Fibroblast of pulmonary artery (primary cell): ENCODE data around the gene SEMA4C.

ENCODE experiments used
- DNase-seq: peaks from one replicate; pipeline ENCODE4 v3.0.0-alpha.2; 2010; ENCODE audit warnings: low read depth
- H3K4me3 ChIP-seq: replicated peaks from 2 replicates; pipeline ENCODE4 v1.5.1; 2011; ENCODE audit warnings: low read depth, mild to moderate bottlenecking, control low read depth, low read length, moderate library complexity
- TF ChIP-seq, protein P1 (sequence below): IDR thresholded peaks from 2 replicates; pipeline ENCODE4 v1.5.1; 2011; ENCODE audit warnings: mild to moderate bottlenecking, control low read depth, low read length, inconsistent platforms; ENCODE audit errors: missing control alignments

The SEMA4C gene

DNA sequence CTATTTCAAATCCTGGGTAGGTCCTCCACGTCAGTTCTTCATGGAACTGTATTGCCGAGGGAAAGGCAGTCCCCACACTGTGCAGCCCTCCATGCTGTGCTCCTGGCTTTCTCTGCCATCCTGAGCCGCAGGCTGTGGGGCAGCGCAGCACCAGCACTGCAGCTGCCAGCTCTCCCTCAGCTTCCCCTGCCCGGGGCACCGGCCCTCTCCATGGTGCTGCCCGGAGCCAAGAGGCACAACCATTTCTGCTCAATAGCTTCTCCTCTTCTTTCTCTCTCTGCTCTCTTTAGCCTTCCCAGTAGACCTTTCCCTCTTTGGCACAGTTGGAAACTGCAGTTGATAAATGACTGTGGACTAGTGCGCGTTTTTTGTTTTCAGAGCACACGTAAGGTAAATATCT lies 38.2 kb downstream of the SEMA4C start:
- no peak overlapping the region for H3K4me3 ChIP-seq
- no peak for DNase-seq
- TF ChIP-seq, protein P1, sequence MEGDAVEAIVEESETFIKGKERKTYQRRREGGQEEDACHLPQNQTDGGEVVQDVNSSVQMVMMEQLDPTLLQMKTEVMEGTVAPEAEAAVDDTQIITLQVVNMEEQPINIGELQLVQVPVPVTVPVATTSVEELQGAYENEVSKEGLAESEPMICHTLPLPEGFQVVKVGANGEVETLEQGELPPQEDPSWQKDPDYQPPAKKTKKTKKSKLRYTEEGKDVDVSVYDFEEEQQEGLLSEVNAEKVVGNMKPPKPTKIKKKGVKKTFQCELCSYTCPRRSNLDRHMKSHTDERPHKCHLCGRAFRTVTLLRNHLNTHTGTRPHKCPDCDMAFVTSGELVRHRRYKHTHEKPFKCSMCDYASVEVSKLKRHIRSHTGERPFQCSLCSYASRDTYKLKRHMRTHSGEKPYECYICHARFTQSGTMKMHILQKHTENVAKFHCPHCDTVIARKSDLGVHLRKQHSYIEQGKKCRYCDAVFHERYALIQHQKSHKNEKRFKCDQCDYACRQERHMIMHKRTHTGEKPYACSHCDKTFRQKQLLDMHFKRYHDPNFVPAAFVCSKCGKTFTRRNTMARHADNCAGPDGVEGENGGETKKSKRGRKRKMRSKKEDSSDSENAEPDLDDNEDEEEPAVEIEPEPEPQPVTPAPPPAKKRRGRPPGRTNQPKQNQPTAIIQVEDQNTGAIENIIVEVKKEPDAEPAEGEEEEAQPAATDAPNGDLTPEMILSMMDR, result no peak

DNA sequence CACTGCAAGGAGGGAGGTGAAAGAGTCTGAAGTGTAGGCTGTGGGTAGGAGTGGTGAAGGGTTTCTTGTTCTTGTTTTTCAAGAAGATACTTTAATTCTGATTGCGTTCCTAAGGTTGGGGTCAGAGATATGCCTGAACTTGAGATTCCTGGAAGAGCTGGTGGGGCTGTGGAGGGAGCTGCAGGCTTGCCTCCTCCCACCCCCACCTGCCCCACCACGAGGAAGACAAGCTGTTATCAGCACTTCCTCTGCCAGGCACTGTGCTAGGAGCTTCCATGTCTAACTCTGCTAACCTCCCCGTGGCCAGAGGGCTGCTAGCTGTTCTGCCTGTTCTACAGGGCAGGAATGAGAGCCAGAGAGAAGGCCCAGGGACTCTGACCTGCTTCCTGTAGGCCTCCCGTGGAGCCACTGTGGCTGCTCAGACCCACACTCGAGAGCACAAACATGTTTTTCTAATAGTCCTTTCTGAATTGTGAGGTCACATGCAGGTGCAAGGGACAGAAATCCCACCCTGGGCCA lies 39.8 kb downstream of the SEMA4C start:
- DNase-seq, result no peak
- TF ChIP-seq, protein P1, result no peak
- H3K4me3 ChIP-seq, result no peak overlapping the region

DNA sequence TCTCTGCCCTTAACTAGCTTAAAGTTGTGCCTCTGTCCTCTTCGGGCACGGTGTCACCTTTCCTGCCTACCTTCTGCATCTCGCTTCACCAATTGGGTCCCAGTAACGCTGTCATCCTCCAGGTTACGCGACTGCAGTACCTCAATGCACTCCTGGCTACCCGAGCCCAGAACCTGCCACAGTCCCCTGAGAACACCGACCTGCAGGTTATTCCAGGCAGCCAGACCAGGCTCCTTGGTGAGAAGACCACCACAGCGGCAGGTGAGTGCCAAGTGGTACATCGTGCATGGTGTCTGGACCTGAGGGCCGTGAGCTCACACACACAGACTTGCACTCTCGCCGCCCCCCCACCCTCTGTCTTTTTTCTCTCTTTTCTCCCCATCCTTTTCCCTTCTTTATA lies 41.0 kb downstream of the SEMA4C start:
- no peak overlapping the region for H3K4me3 ChIP-seq
- TF ChIP-seq, protein P1, result no peak
- DNase-seq, result no peak

DNA sequence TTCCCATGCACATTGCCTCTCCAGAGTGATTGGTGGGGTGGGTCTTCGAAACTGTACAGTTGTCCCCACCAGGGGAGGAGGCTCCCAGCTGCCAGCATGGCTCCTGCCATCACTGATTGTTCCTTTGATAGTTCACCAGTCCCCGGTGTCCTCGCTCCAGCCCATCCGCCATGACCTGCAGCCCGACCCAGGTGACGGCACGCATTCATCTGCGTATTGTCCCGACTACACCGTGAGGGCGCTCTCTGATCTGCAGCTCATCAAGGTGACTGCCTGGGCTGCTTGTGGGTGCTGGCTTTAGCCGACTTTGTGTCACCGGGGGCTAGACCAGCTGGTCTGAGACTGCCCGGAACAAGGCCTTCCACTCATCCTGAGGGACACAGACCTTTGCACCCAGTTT lies 41.4 kb downstream of the SEMA4C start:
- DNase-seq, result no peak
- H3K4me3 ChIP-seq, result no peak overlapping the region
- TF ChIP-seq, protein P1, result no peak

DNA sequence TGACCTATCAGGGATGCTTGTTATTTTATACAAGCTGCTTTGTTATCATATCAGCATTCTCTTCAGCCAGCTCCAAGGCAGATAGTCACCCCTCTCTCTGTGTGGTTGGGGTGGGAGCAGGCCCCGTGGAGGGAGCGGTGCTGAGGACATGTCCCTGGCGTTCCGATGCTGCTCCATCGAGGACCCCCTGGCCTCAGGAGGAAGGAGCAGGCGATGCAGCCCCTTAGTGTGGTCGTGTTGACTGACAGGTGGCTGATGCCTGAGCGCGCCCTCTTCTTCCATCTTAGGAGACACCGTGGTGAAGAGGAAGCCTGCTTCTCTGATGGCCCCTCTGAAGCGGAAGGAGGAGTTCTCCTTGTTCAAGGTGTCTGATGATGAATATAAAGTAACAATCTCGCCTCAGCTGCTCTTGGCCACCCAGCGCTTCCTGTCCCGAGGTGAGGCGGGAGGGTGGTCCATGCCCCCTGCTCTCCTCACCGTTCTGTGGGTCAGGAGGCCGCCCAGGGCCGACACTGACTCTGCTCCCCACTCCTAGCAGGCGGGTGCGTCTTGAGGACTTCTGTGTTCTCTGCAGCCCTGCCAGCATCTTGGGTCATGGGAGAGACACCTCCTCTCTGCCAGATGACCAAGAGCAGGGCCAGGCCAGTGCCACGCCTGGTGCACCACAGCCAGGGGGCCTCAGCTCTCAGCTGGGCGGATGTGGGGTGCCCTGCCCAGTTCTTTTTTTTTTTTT lies 43.2 kb downstream of the SEMA4C start:
- H3K4me3 ChIP-seq, result no peak overlapping the region
- TF ChIP-seq, protein P1, result no peak
- no peak for DNase-seq

DNA sequence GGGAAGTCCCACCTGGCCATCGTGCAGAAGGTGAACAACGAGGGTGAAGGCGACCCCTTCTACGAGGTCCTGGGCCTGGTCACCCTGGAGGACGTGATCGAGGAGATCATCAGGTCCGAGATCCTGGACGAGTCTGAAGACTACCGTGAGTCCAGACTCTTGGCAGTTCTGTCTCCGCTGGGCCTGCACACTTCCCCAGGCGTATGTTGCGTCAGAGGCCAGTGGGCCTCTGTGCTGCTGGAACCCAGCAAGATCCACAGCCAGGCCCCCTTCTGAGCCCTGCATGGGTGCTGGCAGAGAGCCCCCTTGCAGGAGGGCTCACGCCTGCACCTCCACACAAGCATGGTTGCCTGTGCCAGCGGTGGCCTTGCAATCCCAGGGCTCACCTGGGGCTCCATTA lies 44.8 kb downstream of the SEMA4C start:
- no peak overlapping the region for H3K4me3 ChIP-seq
- TF ChIP-seq, protein P1, result no peak
- no peak for DNase-seq
